H1 (cell line): ENCODE measurements around the gene THBD. TPM values are rescaled to one million over a fixed set of nuclear protein-coding genes. Genes with fewer than 3 reads are reported as not detected.
"Not testable (repeated sequence)": the region's sequence is repeated elsewhere in the genome, so short reads cannot be mapped to it uniquely, and the experiment has no call there.

Source experiments
- CTCF ChIA-PET: fragments of 300-600 bp; sonication (Branson Sonifier 250); formaldehyde crosslinking; loops from one replicate; lab custom pipeline; 2021; ENCODE audit not compliant: partially characterized antibody; lab: Charles Lee
- POLR2A ChIA-PET: fragments of 300-600 bp; sonication (Branson Sonifier 250); formaldehyde crosslinking; loops from one replicate; lab custom pipeline; 2021; ENCODE audit warnings: inconsistent platforms; ENCODE audit not compliant: partially characterized antibody; lab: Charles Lee
- DNase-seq, 2 experiments: peaks; one replicate each; pipeline versions ENCODE4 v3.0.0 to v3.0.0-alpha.2; 2010 to 2022; ENCODE audit warnings: low spot score in 2 of 2, low read depth in 1 of 2, mixed read lengths in 1 of 2
- FAIRE-seq: peaks from 2 replicates; lab custom pipeline; 2011; peaks lifted over from hg19 to GRCh38; lab: Jason Lieb, UNC
- H2AFZ ChIP-seq: 2 replicates; pipeline ENCODE4 v1.8.1; 2012; ENCODE audit warnings: low read length, inconsistent platforms
- H2AK5ac ChIP-seq: 2 replicates; pipeline ENCODE4 v1.6.1; 2013; ENCODE audit warnings: low read depth, low read length
- H2BK120ac ChIP-seq: replicated peaks from 2 replicates; pipeline ENCODE3; 2013; ENCODE audit warnings: low read depth, low read length, inconsistent platforms
- H2BK12ac ChIP-seq: 2 replicates; pipeline ENCODE4 v1.6.1; 2013; ENCODE audit warnings: low read depth, low read length
- H2BK15ac ChIP-seq: 2 replicates; pipeline ENCODE4 v1.6.1; 2013; ENCODE audit warnings: low read length
- H2BK20ac ChIP-seq: 2 replicates; pipeline ENCODE4 v1.6.1; 2013; ENCODE audit warnings: low read length
- H2BK5ac ChIP-seq: 2 replicates; pipeline ENCODE4 v1.6.1; 2013; ENCODE audit warnings: low read depth, low read length
- H3K14ac ChIP-seq: 2 replicates; pipeline ENCODE4 v1.6.1; 2013; ENCODE audit warnings: inconsistent platforms; ENCODE audit not compliant: insufficient read length
- H3K18ac ChIP-seq: 2 replicates; pipeline ENCODE4 v1.6.1; 2013; ENCODE audit warnings: low read length; ENCODE audit errors: extremely low read depth
- H3K23ac ChIP-seq: 2 replicates; pipeline ENCODE4 v1.6.1; 2013; ENCODE audit warnings: inconsistent platforms; ENCODE audit not compliant: insufficient read length
- H3K23me2 ChIP-seq: 2 replicates; pipeline ENCODE4 v1.6.1; 2013; ENCODE audit warnings: low read depth, low read length
- H3K27ac ChIP-seq: 2 replicates; pipeline ENCODE4 v1.6.1; 2011; ENCODE audit warnings: low read depth, low read length, inconsistent platforms
- H3K27me3 ChIP-seq, 4 experiments: replicated peaks in 1 of 4; 1 replicate in 1 of 4; 2 replicates in 3 of 4; pipeline versions ENCODE4 v1.6.1 to v1.8.1; 2011 to 2013; ENCODE audit warnings: low read length in 3 of 4, mild to moderate bottlenecking in 3 of 4, inconsistent platforms in 2 of 4, mixed read lengths in 2 of 4, moderate library complexity in 1 of 4; ENCODE audit not compliant: control insufficient read depth in 3 of 4, insufficient read depth in 3 of 4; ENCODE audit errors: extremely low read depth in 1 of 4
- H3K36me3 ChIP-seq, 4 experiments: 2 replicates each; pipeline versions ENCODE4 v1.6.1 to v1.8.1; 2011 to 2013; ENCODE audit warnings: mild to moderate bottlenecking in 4 of 4, low read length in 3 of 4, moderate library complexity in 2 of 4, control low read depth in 1 of 4, inconsistent platforms in 1 of 4; ENCODE audit not compliant: insufficient read depth in 4 of 4, control insufficient read depth in 2 of 4
- H3K4ac ChIP-seq: replicated peaks from 2 replicates; pipeline ENCODE3; 2013; ENCODE audit warnings: low read length, low read depth, mixed read lengths, inconsistent platforms; ENCODE audit not compliant: insufficient read length
- H3K4me1 ChIP-seq, 4 experiments: replicated peaks in 1 of 4; 1 replicate in 1 of 4; 2 replicates in 3 of 4; pipeline versions ENCODE4 v1.6.1 to v1.8.1; 2011 to 2013; ENCODE audit warnings: low read length in 3 of 4, inconsistent platforms in 2 of 4, mixed read lengths in 1 of 4; ENCODE audit not compliant: insufficient read depth in 4 of 4, control insufficient read depth in 3 of 4
- H3K4me2 ChIP-seq, 2 experiments: 2 replicates each; pipeline versions ENCODE4 v1.6.1 to v1.8.1; 2011 to 2013; ENCODE audit warnings: low read depth in 2 of 2, low read length in 2 of 2, control low read depth in 1 of 2, inconsistent platforms in 1 of 2, mild to moderate bottlenecking in 1 of 2; ENCODE audit not compliant: insufficient read depth in 1 of 2
- H3K4me3 ChIP-seq, 4 experiments: fragments of 200-600, 300-600 bp in 1 of 4; sonication (generic), shearing (Covaris generic), sonication (Bioruptor Twin) in 1 of 4; 2 replicates each; pipeline versions ENCODE4 v1.5.1 to v1.8.1; 2011 to 2016; ENCODE audit warnings: low read length in 4 of 4, low read depth in 3 of 4, control low read depth in 2 of 4, inconsistent platforms in 2 of 4, mild to moderate bottlenecking in 2 of 4, mixed read lengths in 1 of 4, moderate library complexity in 1 of 4; ENCODE audit not compliant: insufficient read depth in 2 of 4; ENCODE audit errors: extremely low read depth in 1 of 4
- H3K56ac ChIP-seq: replicated peaks from 2 replicates; pipeline ENCODE3; 2013; ENCODE audit warnings: low read depth, mild to moderate bottlenecking, mixed read lengths, low read length, inconsistent platforms; ENCODE audit not compliant: insufficient read length
- H3K79me1 ChIP-seq: 2 replicates; pipeline ENCODE4 v1.6.1; 2013; ENCODE audit warnings: low read depth, low read length, control low read depth
- H3K79me2 ChIP-seq, 2 experiments: 2 replicates each; pipeline versions ENCODE4 v1.6.1 to v1.8.1; 2012 to 2013; ENCODE audit warnings: low read length in 2 of 2, mild to moderate bottlenecking in 2 of 2, inconsistent platforms in 1 of 2; ENCODE audit not compliant: insufficient read depth in 2 of 2, control insufficient read depth in 1 of 2
- H3K9ac ChIP-seq, 4 experiments: replicated peaks in 1 of 4; 1 replicate in 1 of 4; 2 replicates in 3 of 4; pipeline versions ENCODE4 v1.6.1 to v1.8.1; 2011 to 2013; ENCODE audit warnings: low read depth in 3 of 4, low read length in 3 of 4, control low read depth in 2 of 4, mild to moderate bottlenecking in 2 of 4, moderate library complexity in 2 of 4, inconsistent platforms in 1 of 4; ENCODE audit errors: extremely low read depth in 1 of 4
- H3K9me3 ChIP-seq, 2 experiments: 2 replicates each; pipeline versions ENCODE4 v1.6.1 to v1.8.1; 2012 to 2013; ENCODE audit warnings: mild to moderate bottlenecking in 2 of 2, moderate library complexity in 2 of 2, control low read depth in 1 of 2, inconsistent platforms in 1 of 2, low read depth in 1 of 2, low read length in 1 of 2, mixed read lengths in 1 of 2; ENCODE audit not compliant: insufficient read depth in 2 of 2
- H4K20me1 ChIP-seq, 2 experiments: replicated peaks in 1 of 2; 2 replicates each; pipeline versions ENCODE3 to v1.8.1; 2011 to 2013; ENCODE audit warnings: inconsistent platforms in 2 of 2, low read length in 2 of 2, mild to moderate bottlenecking in 1 of 2; ENCODE audit not compliant: insufficient read depth in 2 of 2, control insufficient read depth in 1 of 2
- H4K5ac ChIP-seq: 2 replicates; pipeline ENCODE4 v1.6.1; 2013; ENCODE audit warnings: low read length, low read depth, mixed read lengths, inconsistent platforms; ENCODE audit not compliant: insufficient read length
- H4K8ac ChIP-seq: 2 replicates; pipeline ENCODE4 v1.8.0; 2013; ENCODE audit warnings: mild to moderate bottlenecking, moderate library complexity, low read length, inconsistent platforms; ENCODE audit not compliant: insufficient read depth; ENCODE audit errors: extremely low read depth
- H4K91ac ChIP-seq: replicated peaks from 2 replicates; pipeline ENCODE3; 2013; ENCODE audit warnings: low read length, mixed read lengths, inconsistent platforms; ENCODE audit not compliant: insufficient read length
- WGBS, 2 experiments: shearing (Covaris generic) in 1 of 2; methylation state at CpG; one replicate each; pipeline versions ENCODE4 v1.1.6 to v1.1.7; 2013 to 2015; ENCODE audit warnings: low lambda C conversion rate in 2 of 2, mixed read lengths in 2 of 2, inconsistent platforms in 1 of 2, low coverage in 1 of 2, missing lambda C conversion rate in 1 of 2; ENCODE audit not compliant: insufficient replicate concordance in 2 of 2, insufficient coverage in 1 of 2, insufficient read length in 1 of 2; ENCODE audit errors: extremely low coverage in 1 of 2, missing lambda C conversion rate in 1 of 2; 5-methylcytosine and 5-hydroxymethylcytosine counted together
- polyA plus RNA-seq, 7 experiments: library from polyadenylated mRNA; depleted of rRNA in 3 of 7; stranded (reverse) in 5 of 7; unstranded in 2 of 7; fragments of >200 nt in 5 of 7; fragments of 200-250 nt in 2 of 7; gene quantifications; 1 replicate in 5 of 7; 2 replicates in 1 of 7; 4 replicates in 1 of 7; pipeline versions ENCODE4 v1.2.1 to v1.2.3, GENCODE V29; 2011 to 2013; ENCODE audit warnings: missing spikeins in 2 of 7, mixed read lengths in 2 of 7
- total RNA-seq: library from RNA; stranded (reverse); fragmentation: NEBNext Ultra II Directional; extraction: Animal tissue kit (Norgen Biotek cat#: 25700); gene quantifications from 2 replicates; pipeline ENCODE4 v1.2.1, GENCODE V29; 2021

Gene THBD
- total and polyA plus RNA-seq, 2 of the 8 experiments (the other 6 are each of a cell fraction or from before 2014, with no cell fraction given) = 0.21 to 0.43 TPM

DNA sequence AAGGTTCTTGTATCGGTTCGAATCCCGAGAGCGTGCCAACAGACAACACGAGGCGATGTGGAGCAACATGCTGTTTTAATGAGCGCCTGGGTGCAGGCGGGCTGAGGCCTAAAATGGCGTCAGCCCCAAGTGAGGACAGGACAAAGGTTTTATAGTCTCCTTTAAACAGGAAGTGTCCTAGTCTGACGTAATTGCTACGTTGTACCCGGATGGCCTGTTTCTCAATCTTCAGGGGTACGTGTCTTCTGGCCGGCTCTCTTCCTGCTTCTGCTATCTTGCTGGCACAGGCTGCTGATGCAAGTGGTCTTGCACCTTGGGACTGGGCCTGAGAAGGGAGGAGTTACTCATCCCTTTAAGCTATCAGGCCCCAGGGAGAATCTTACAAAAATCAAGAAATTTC is 24.0 kb downstream of the THBD start:
- H3K18ac ChIP-seq, H4K5ac ChIP-seq, H3K23ac ChIP-seq, H3K9me3 ChIP-seq, H4K8ac ChIP-seq, H3K36me3 ChIP-seq, FAIRE-seq, H3K4ac ChIP-seq, H2BK20ac ChIP-seq, H3K27ac ChIP-seq, H3K4me1 ChIP-seq, H3K79me2 ChIP-seq, H4K20me1 ChIP-seq, H3K9ac ChIP-seq, H3K4me3 ChIP-seq, POLR2A ChIA-PET, DNase-seq, H2AFZ ChIP-seq, H3K23me2 ChIP-seq, H2AK5ac ChIP-seq, H4K91ac ChIP-seq, H2BK120ac ChIP-seq, H3K79me1 ChIP-seq, H3K56ac ChIP-seq, H3K4me2 ChIP-seq, H2BK15ac ChIP-seq, H2BK5ac ChIP-seq, H3K27me3 ChIP-seq, H3K14ac ChIP-seq: not testable (repeated sequence)
- peak overlapping the region; percentile 17; the same call in 1 of the 2 replicates for H2BK12ac ChIP-seq
- CTCF ChIA-PET = interaction anchor here (1.3 to 2.2 kb wide), 4 partner anchors 9 to 317 kb away, joined by 3 to 10 read pairs (median 6); partner anchors contain the start of gene SSTR4
- 96% methylated on average over 14 of the region's 14 CpGs; no CpG with 5 or more reads in 1 of the 2 experiments for WGBS, 2 experiments
